ENCODE results near the gene FASTKD3. TPM values are rescaled to one million over a fixed set of nuclear protein-coding genes. Genes with fewer than 3 reads are reported as not detected.

The FASTKD3 gene
- total RNA-seq, 2 experiments from 2014 or later, result 12.9 to 15.1 TPM

DNA sequence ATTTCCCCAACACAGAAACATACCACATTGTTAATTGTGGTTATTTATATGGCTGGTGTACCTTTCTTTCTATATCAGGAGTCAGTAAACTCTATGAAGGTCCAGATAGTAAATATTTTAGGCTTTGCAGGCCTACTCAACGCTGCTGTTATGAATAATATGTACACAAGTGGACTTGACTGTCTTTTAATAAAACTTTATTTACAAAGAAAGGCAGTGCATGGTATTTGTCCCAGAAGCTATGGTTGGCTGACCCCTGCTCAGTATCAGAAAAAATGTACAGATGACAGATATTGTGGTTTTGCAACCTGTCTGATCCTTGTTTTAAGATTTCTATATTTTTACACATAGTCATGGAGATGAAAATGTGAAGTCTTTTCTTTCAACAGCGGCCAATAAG lies 5.8 kb upstream of the FASTKD3 start:
- no peak for DNase-seq (ENCODE audit: low spot score)
- no peak for TF ChIP-seq EZH2phosphoT487 (IDR thresholded peaks at IDR 0.05; ENCODE audit: borderline replicate concordance, low read depth, low read length)
- TF ChIP-seq, protein P1, sequence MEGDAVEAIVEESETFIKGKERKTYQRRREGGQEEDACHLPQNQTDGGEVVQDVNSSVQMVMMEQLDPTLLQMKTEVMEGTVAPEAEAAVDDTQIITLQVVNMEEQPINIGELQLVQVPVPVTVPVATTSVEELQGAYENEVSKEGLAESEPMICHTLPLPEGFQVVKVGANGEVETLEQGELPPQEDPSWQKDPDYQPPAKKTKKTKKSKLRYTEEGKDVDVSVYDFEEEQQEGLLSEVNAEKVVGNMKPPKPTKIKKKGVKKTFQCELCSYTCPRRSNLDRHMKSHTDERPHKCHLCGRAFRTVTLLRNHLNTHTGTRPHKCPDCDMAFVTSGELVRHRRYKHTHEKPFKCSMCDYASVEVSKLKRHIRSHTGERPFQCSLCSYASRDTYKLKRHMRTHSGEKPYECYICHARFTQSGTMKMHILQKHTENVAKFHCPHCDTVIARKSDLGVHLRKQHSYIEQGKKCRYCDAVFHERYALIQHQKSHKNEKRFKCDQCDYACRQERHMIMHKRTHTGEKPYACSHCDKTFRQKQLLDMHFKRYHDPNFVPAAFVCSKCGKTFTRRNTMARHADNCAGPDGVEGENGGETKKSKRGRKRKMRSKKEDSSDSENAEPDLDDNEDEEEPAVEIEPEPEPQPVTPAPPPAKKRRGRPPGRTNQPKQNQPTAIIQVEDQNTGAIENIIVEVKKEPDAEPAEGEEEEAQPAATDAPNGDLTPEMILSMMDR (conservative IDR thresholded peaks at IDR 0.05; ENCODE audit: low read length), result no peak
- ChIA-PET CTCF (ENCODE audit: unreplicated experiment) (interaction anchor here (1.2 kb wide), 1 partner anchor 14 kb away, joined by 3 read pairs; no protein-coding TSS in a partner anchor), POLR2A (interaction anchor here (0.8 to 1.2 kb wide), 2 partner anchors 11 to 13 kb away, joined by 3 to 7 read pairs; no protein-coding TSS in a partner anchor)
- Histone ChIP-seq H3K4me2 (ENCODE audit: low read length) (no peak overlapping the region), H3K36me3 (ENCODE audit: insufficient read depth, low read length) (peaks cover 89% of the 10 kb centered on the region), H3K27ac (ENCODE audit: low read depth, low read length, poor library complexity, severe bottlenecking) (no peak overlapping the region), H2AFZ (ENCODE audit: low read length) (no peak overlapping the region), H3K79me2 (ENCODE audit: insufficient read depth, low read depth, low read length) (peaks cover 56% of the 10 kb centered on the region), H3K9me2 (ENCODE audit: insufficient read depth, low read length) (no peaks in the 10 kb centered on the region), H4K20me1 (ENCODE audit: insufficient read depth, low read length) (peaks cover 33% of the 10 kb centered on the region), H3K9me3 (ENCODE audit: low read length) (no peaks in the 10 kb centered on the region), H3K4me3 (ENCODE audit: low read depth, low read length, poor library complexity, severe bottlenecking) (no peak overlapping the region), H3K4me1 (ENCODE audit: insufficient read depth, low read length, poor library complexity, severe bottlenecking) (peaks cover 37% of the 10 kb centered on the region)
- BruUV-seq (replicated peaks), result no TSS peak
- intact Hi-C loops (cut with micrococcal nuclease; ENCODE audit: unreplicated experiment), result no loop called here

DNA sequence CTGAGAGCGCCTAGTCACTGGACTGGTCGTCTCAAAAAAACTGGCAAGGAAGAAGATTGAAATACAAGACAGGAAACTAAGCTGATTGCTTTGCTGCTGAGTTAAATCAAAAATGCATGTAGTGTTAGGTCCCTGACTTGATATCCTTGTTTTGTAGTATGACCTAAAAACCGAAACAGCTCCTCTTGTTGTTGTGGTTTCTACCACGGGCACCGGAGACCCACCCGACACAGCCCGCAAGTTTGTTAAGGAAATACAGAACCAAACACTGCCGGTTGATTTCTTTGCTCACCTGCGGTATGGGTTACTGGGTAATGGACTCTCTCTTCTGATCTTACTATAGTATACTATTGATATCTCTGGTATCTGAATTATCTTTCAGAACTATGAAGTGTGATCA lies 4.4 kb upstream of the FASTKD3 start:
- Histone ChIP-seq H3K36me3 (ENCODE audit: insufficient read depth, low read length) (peaks cover 75% of the 10 kb centered on the region), H3K4me2 (ENCODE audit: low read length) (peak overlapping the region; percentile 90), H3K4me3 (ENCODE audit: low read depth, low read length, poor library complexity, severe bottlenecking) (peak overlapping the region; percentile 97), H3K27ac (ENCODE audit: low read depth, low read length, poor library complexity, severe bottlenecking) (peak overlapping the region; percentile 59), H4K20me1 (ENCODE audit: insufficient read depth, low read length) (peaks cover 35% of the 10 kb centered on the region), H3K4me1 (ENCODE audit: insufficient read depth, low read length, poor library complexity, severe bottlenecking) (peaks cover 37% of the 10 kb centered on the region), H2AFZ (ENCODE audit: low read length) (no peak overlapping the region), H3K9me2 (ENCODE audit: insufficient read depth, low read length) (no peaks in the 10 kb centered on the region), H3K79me2 (ENCODE audit: insufficient read depth, low read depth, low read length) (peaks cover 68% of the 10 kb centered on the region), H3K9me3 (ENCODE audit: low read length) (no peaks in the 10 kb centered on the region)
- intact Hi-C loops (cut with micrococcal nuclease; ENCODE audit: unreplicated experiment), result no loop called here
- POLR2A ChIA-PET, result interaction anchor here (0.6 to 2.5 kb wide), 9 partner anchors 8 to 32 kb away, joined by 3 to 6 read pairs (median 4); no protein-coding TSS in a partner anchor
- DNase-seq (ENCODE audit: low spot score), result peak; percentile 21
- no TSS peak for BruUV-seq (replicated peaks)
- CTCF ChIA-PET (ENCODE audit: unreplicated experiment), result interaction anchor here (1.5 kb wide), 1 partner anchor 14 kb away, joined by 8 read pairs; no protein-coding TSS in a partner anchor
- TF ChIP-seq EZH2phosphoT487 (IDR thresholded peaks at IDR 0.05; ENCODE audit: borderline replicate concordance, low read depth, low read length), result no peak
- TF ChIP-seq, protein P1 (conservative IDR thresholded peaks at IDR 0.05; ENCODE audit: low read length), result no peak

DNA sequence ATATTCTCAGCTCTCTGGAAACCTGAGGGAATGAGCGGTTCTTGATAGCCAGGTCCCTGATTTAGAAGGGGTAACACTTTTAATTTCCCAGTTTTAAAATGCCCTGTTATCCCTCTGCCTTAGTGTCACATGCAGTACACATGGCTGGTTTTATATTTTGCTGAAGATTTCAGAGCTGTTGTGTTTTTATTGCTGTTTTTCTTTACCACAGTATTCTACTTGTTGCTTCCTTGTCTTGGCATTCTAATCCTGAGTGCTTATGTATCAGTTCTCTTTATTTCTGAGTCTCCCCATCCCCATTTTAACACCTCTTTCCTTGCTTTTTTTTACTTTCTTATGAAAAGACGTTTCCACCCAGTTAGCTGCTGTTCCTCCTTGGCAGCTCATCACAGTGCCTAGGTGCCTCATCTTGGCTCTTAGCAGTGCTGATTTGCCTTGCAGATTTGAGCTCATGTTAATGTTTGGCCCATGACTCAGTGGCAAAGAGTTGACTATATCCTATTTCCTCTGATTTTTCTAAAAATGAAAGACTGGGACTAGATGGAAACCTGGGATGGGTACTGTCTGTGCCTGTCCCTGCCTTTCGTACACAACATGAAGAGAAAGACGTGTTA lies 3.8 kb upstream of the FASTKD3 start:
- no peak overlapping the region for H2AFZ ChIP-seq (ENCODE audit: low read length)
- intact Hi-C loops (cut with micrococcal nuclease; ENCODE audit: unreplicated experiment), result no loop called here
- peak overlapping the region; percentile 97 for H3K4me3 ChIP-seq (ENCODE audit: low read depth, low read length, poor library complexity, severe bottlenecking)
- CTCF ChIA-PET (ENCODE audit: unreplicated experiment), result interaction anchor here (1.5 kb wide), 1 partner anchor 14 kb away, joined by 8 read pairs; no protein-coding TSS in a partner anchor
- peaks cover 42% of the 10 kb centered on the region for H3K4me1 ChIP-seq (ENCODE audit: insufficient read depth, low read length, poor library complexity, severe bottlenecking)
- no peak for DNase-seq (ENCODE audit: low spot score)
- peaks cover 35% of the 10 kb centered on the region for H4K20me1 ChIP-seq (ENCODE audit: insufficient read depth, low read length)
- peaks cover 74% of the 10 kb centered on the region for H3K79me2 ChIP-seq (ENCODE audit: insufficient read depth, low read depth, low read length)
- peak overlapping the region; percentile 59 for H3K27ac ChIP-seq (ENCODE audit: low read depth, low read length, poor library complexity, severe bottlenecking)
- peak overlapping the region; percentile 90 for H3K4me2 ChIP-seq (ENCODE audit: low read length)
- no peaks in the 10 kb centered on the region for H3K9me3 ChIP-seq (ENCODE audit: low read length)
- no peak for TF ChIP-seq EZH2phosphoT487 (IDR thresholded peaks at IDR 0.05; ENCODE audit: borderline replicate concordance, low read depth, low read length)
- TF ChIP-seq, protein P1 (conservative IDR thresholded peaks at IDR 0.05; ENCODE audit: low read length), result no peak
- POLR2A ChIA-PET, result interaction anchor here (0.6 to 2.5 kb wide), 8 partner anchors 9 to 33 kb away, joined by 3 to 6 read pairs (median 4); no protein-coding TSS in a partner anchor
- BruUV-seq (replicated peaks), result no TSS peak
- no peaks in the 10 kb centered on the region for H3K9me2 ChIP-seq (ENCODE audit: insufficient read depth, low read length)
- peaks cover 69% of the 10 kb centered on the region for H3K36me3 ChIP-seq (ENCODE audit: insufficient read depth, low read length)

All from OCI-LY7 (cell line).